OCI-LY3 (cell line): ENCODE measurements around the gene SNPH.

Experiments used
- H2AFZ ChIP-seq: fragments of 200-600, 300-600 bp; shearing (Covaris generic); 2 replicates; pipeline ENCODE4 v1.6.0; 2014; ENCODE audit warnings: antibody characterized with exemption, low read depth, low read length
- H3K27ac ChIP-seq: fragments of 200-600, 300-600 bp; sonication (generic); 2 replicates; pipeline ENCODE4 v1.5.1; 2014; ENCODE audit warnings: mild to moderate bottlenecking, low read length, moderate library complexity, mixed read lengths
- H3K27me3 ChIP-seq: fragments of 200-600, 300-600 bp; sonication (generic); 2 replicates; pipeline ENCODE4 v1.6.1; 2014; ENCODE audit warnings: low read depth, low read length, mixed read lengths
- H3K36me3 ChIP-seq: fragments of 200-600, 300-600 bp; sonication (generic); replicated peaks from 2 replicates; pipeline ENCODE3; 2014; ENCODE audit warnings: low read depth, low read length, mixed read lengths
- H3K4me1 ChIP-seq: fragments of 300-600, 200-600 bp; sonication (generic); 2 replicates; pipeline ENCODE4 v1.6.1; 2014; ENCODE audit warnings: low read length, mixed read lengths
- H3K4me2 ChIP-seq: fragments of 200-600, 300-600 bp; sonication (generic); 2 replicates; pipeline ENCODE4 v1.6.1; 2014; ENCODE audit warnings: low read length, mixed read lengths
- H3K4me3 ChIP-seq: fragments of 300-600, 200-600 bp; sonication (generic); 2 replicates; pipeline ENCODE4 v1.5.1; 2014; ENCODE audit warnings: antibody characterized with exemption, mild to moderate bottlenecking, low read length, moderate library complexity
- H3K79me2 ChIP-seq: fragments of 300-600, 200-600 bp; shearing (Covaris generic); 2 replicates; pipeline ENCODE4 v1.6.1; 2014; ENCODE audit warnings: mild to moderate bottlenecking, low read length, mixed read lengths
- H3K9ac ChIP-seq: fragments of 300-600, 200-600 bp; shearing (Covaris generic); 2 replicates; pipeline ENCODE4 v1.6.0; 2014; ENCODE audit warnings: mild to moderate bottlenecking, low read length, moderate library complexity
- H3K9me3 ChIP-seq: fragments of 200-600, 300-600 bp; shearing (Covaris generic); 2 replicates; pipeline ENCODE4 v1.6.1; 2014; ENCODE audit warnings: low read length, mixed read lengths; ENCODE audit not compliant: insufficient read depth
- H4K20me1 ChIP-seq: fragments of 200-600, 300-600 bp; sonication (generic); 2 replicates; pipeline ENCODE4 v1.6.1; 2016; ENCODE audit warnings: low read length, mixed read lengths; ENCODE audit not compliant: insufficient read depth
- CTCF ChIP-seq: fragments of 200-600, 300-600 bp; sonication (generic); IDR thresholded peaks from 2 replicates; pipeline ENCODE4 v1.5.1; 2014; ENCODE audit warnings: antibody characterized with exemption, low read length, low read depth
- EZH2phosphoT487 ChIP-seq: fragments of 200-600 bp; shearing (Covaris generic); IDR thresholded peaks from 2 replicates; pipeline ENCODE4 v1.6.1; 2018; ENCODE audit warnings: antibody characterized with exemption, mixed run types, low read depth

Gene SNPH

GRCh38 chr20:1328680-1329330 lies 62.7 kb downstream of the SNPH start, which contains the start of gene SDCBP2:
Gene SDCBP2, minus strand, starts transcription at chr20:1329139. Its CDS starts 8,723 bp downstream, at chr20:1320416.
- Histone ChIP-seq H3K79me2 (peaks cover 56% of the 10 kb centered on the region), H3K4me2 (no peak within 1 kb of the TSS), H3K9me3 (no peaks in the 10 kb centered on the region)

GRCh38 chr20:1330075-1330830 lies 64.2 kb downstream of the SNPH start:
- Histone ChIP-seq H3K79me2 (peaks cover 56% of the 10 kb centered on the region), H3K36me3 (peaks cover 23% of the 10 kb centered on the region), H3K4me2 (no peak overlapping the region), H3K4me3 (no peak overlapping the region), H3K9me3 (no peaks in the 10 kb centered on the region), H3K27ac (no peak overlapping the region), H3K27me3 (no peaks in the 10 kb centered on the region), H3K4me1 (peaks cover 9% of the 10 kb centered on the region), H2AFZ (no peak overlapping the region), H3K9ac (no peak overlapping the region), H4K20me1 (peaks cover 41% of the 10 kb centered on the region)
- TF ChIP-seq EZH2phosphoT487, result no peak
- TF ChIP-seq CTCF, result no peak

More at GRCh38 chr20:1328680-1329330, 62.7 kb downstream of the SNPH start, which contains the start of gene SDCBP2:
- Histone ChIP-seq H3K27me3 (no peaks in the 10 kb centered on the region), H3K27ac (no peak within 1 kb of the TSS), H3K4me1 (peaks cover 18% of the 10 kb centered on the region), H3K36me3 (peaks cover 19% of the 10 kb centered on the region), H2AFZ (no peak within 1 kb of the TSS), H3K9ac (no peak within 1 kb of the TSS), H4K20me1 (peaks cover 28% of the 10 kb centered on the region), H3K4me3 (no peak within 1 kb of the TSS)
- TF ChIP-seq EZH2phosphoT487 (no peak), CTCF (no peak)

GRCh38 chr20:1331101-1331500 lies 65.0 kb downstream of the SNPH start:
- H3K4me1 ChIP-seq, result peaks cover 7% of the 10 kb centered on the region
- no peaks in the 10 kb centered on the region for H3K9me3 ChIP-seq
- H3K4me3 ChIP-seq, result no peak overlapping the region
- peaks cover 23% of the 10 kb centered on the region for H3K36me3 ChIP-seq
- H3K9ac ChIP-seq, result no peak overlapping the region
- no peak overlapping the region for H3K4me2 ChIP-seq
- H3K79me2 ChIP-seq, result peaks cover 47% of the 10 kb centered on the region
- peaks cover 44% of the 10 kb centered on the region for H4K20me1 ChIP-seq
- TF ChIP-seq CTCF (no peak), EZH2phosphoT487 (no peak)
- H2AFZ ChIP-seq, result no peak overlapping the region
- H3K27me3 ChIP-seq, result no peaks in the 10 kb centered on the region
- H3K27ac ChIP-seq, result no peak overlapping the region

GRCh38 chr20:1331801-1332453 lies 65.8 kb downstream of the SNPH start:
- no peaks in the 10 kb centered on the region for H3K27me3 ChIP-seq
- no peak overlapping the region for H3K4me2 ChIP-seq
- H3K36me3 ChIP-seq, result peaks cover 19% of the 10 kb centered on the region
- H3K4me1 ChIP-seq, result no peaks in the 10 kb centered on the region
- peaks cover 37% of the 10 kb centered on the region for H4K20me1 ChIP-seq
- TF ChIP-seq CTCF (no peak), EZH2phosphoT487 (no peak)
- no peak overlapping the region for H3K4me3 ChIP-seq
- no peak overlapping the region for H3K9ac ChIP-seq
- H3K9me3 ChIP-seq, result no peaks in the 10 kb centered on the region
- H3K27ac ChIP-seq, result no peak overlapping the region
- no peak overlapping the region for H2AFZ ChIP-seq
- H3K79me2 ChIP-seq, result peaks cover 39% of the 10 kb centered on the region
